Measurements from ENCODE around the gene SLC24A1.
"Not testable (repeated sequence)": the region's sequence is repeated elsewhere in the genome, so short reads cannot be mapped to it uniquely, and the experiment has no call there.

Gene SLC24A1

GRCh38 chr15:65621638-65622037 lies at the start of gene SLC24A1:
Gene SLC24A1, plus strand, starts transcription at chr15:65621938. Its CDS starts 2,143 bp downstream, at chr15:65624081.
- no peak for DNase-seq

GRCh38 chr15:65571971-65572370 lies 49.8 kb upstream of the SLC24A1 start:
- no peak for DNase-seq

GRCh38 chr15:65576664-65577063 lies 45.1 kb upstream of the SLC24A1 start:
- no peak for DNase-seq

GRCh38 chr15:65577129-65577996 lies 44.4 kb upstream of the SLC24A1 start:
- no peak for DNase-seq

GRCh38 chr15:65578904-65579728 lies 42.6 kb upstream of the SLC24A1 start:
- no peak for DNase-seq

- no peak for DNase-seq
These were observed 42.0 kb upstream of the SLC24A1 start for GRCh38 chr15:65579762-65580161.

GRCh38 chr15:65580287-65580686 lies 41.5 kb upstream of the SLC24A1 start:
- no peak for DNase-seq

- DNase-seq, result peak; percentile 81
These were observed 38.0 kb upstream of the SLC24A1 start for GRCh38 chr15:65583701-65584100.

GRCh38 chr15:65584241-65584640 lies 37.5 kb upstream of the SLC24A1 start:
- DNase-seq, result no peak

- DNase-seq, result no peak
These were observed 34.6 kb upstream of the SLC24A1 start for GRCh38 chr15:65587094-65587493.

- peak; percentile 30 for DNase-seq
These were observed 25.8 kb upstream of the SLC24A1 start for GRCh38 chr15:65595960-65596359.

- DNase-seq, result no peak
These were observed 23.3 kb upstream of the SLC24A1 start for GRCh38 chr15:65598468-65598867.

- DNase-seq, result no peak
These were observed 22.1 kb upstream of the SLC24A1 start for GRCh38 chr15:65599677-65600076.

GRCh38 chr15:65603134-65603533 lies 18.6 kb upstream of the SLC24A1 start:
- DNase-seq, result no peak

- no peak for DNase-seq
These were observed 18.2 kb upstream of the SLC24A1 start for GRCh38 chr15:65603559-65603958.

GRCh38 chr15:65610871-65611718 lies 10.6 kb upstream of the SLC24A1 start, which contains the start of gene INTS14:
Gene INTS14, minus strand, starts transcription at chr15:65611131. Its CDS starts 3,751 bp downstream, at chr15:65607380.
- DNase-seq, result peak; percentile 92

- no peak for DNase-seq
These were observed 9.7 kb upstream of the SLC24A1 start for GRCh38 chr15:65611888-65612615.

GRCh38 chr15:65612616-65612946 lies 9.2 kb upstream of the SLC24A1 start:
- no peak for DNase-seq

GRCh38 chr15:65612949-65613744 lies 8.6 kb upstream of the SLC24A1 start:
- no peak for DNase-seq

- not testable (repeated sequence) for DNase-seq
These were observed 5.9 kb upstream of the SLC24A1 start for GRCh38 chr15:65615887-65616286.

- no peak for DNase-seq
These were observed 3.1 kb upstream of the SLC24A1 start for GRCh38 chr15:65618560-65619109.
